ENCODE results near the gene ETF1.

ETF1 gene

GRCh38 chr5:138506370-138507306 is 36.4 kb downstream of the ETF1 start:
- no peaks in the 10 kb centered on the region for H3K27me3 ChIP-seq (ENCODE audit: insufficient read depth, low read depth)
- no peak overlapping the region for H3K4me3 ChIP-seq (IDR thresholded peaks at IDR 0.05; ENCODE audit: insufficient read depth, low read depth, low read length)
- no peak overlapping the region for H3K9ac ChIP-seq
- TF ChIP-seq, protein P1, sequence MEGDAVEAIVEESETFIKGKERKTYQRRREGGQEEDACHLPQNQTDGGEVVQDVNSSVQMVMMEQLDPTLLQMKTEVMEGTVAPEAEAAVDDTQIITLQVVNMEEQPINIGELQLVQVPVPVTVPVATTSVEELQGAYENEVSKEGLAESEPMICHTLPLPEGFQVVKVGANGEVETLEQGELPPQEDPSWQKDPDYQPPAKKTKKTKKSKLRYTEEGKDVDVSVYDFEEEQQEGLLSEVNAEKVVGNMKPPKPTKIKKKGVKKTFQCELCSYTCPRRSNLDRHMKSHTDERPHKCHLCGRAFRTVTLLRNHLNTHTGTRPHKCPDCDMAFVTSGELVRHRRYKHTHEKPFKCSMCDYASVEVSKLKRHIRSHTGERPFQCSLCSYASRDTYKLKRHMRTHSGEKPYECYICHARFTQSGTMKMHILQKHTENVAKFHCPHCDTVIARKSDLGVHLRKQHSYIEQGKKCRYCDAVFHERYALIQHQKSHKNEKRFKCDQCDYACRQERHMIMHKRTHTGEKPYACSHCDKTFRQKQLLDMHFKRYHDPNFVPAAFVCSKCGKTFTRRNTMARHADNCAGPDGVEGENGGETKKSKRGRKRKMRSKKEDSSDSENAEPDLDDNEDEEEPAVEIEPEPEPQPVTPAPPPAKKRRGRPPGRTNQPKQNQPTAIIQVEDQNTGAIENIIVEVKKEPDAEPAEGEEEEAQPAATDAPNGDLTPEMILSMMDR (conservative IDR thresholded peaks at IDR 0.05; ENCODE audit: low read depth, low read length), result no peak
- H3K27ac ChIP-seq, result no peak overlapping the region
- H3K79me2 ChIP-seq (ENCODE audit: insufficient read depth, low read depth), result no peaks in the 10 kb centered on the region
- 0 out of 2 replicates have a peak, but pooled peaks cover 4% of the 10 kb centered on the region for H4K20me1 ChIP-seq (ENCODE audit: insufficient read depth)
- H3K36me3 ChIP-seq (ENCODE audit: insufficient read depth), result peaks cover 9% of the 10 kb centered on the region; the same call in 1 of the 2 replicates
- no peak overlapping the region for H3K4me2 ChIP-seq
- H3K4me1 ChIP-seq (ENCODE audit: low read depth, poor library complexity, severe bottlenecking), result no peaks in the 10 kb centered on the region
- no peak overlapping the region for H2AFZ ChIP-seq (ENCODE audit: low read depth)

DNA sequence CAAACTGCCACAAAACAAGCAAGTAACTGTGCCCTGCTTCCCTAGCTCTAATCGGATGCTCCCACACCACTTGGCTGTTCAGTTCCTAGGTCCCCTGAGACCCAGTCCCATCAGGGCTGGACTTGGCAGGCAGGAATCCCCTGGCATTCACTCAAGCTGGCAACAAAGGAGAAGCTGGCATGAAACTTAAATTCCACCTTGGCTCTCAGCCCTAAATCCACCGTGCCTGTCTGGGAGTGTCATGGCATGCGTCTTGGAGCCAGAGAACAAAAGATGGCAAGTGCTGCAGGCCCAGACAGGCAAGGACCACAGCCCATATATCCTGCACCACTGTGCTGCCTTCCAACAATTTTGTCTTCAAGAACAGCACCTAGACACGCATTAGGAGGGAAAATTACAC is 38.2 kb downstream of the ETF1 start:
- H3K4me1 ChIP-seq (ENCODE audit: low read depth, poor library complexity, severe bottlenecking), result no peaks in the 10 kb centered on the region
- peaks cover 7% of the 10 kb centered on the region; the same call in 1 of the 2 replicates for H3K36me3 ChIP-seq (ENCODE audit: insufficient read depth)
- H3K79me2 ChIP-seq (ENCODE audit: insufficient read depth, low read depth), result no peaks in the 10 kb centered on the region
- no peak overlapping the region for H3K9ac ChIP-seq
- no peak overlapping the region for H3K27ac ChIP-seq
- no peak overlapping the region for H3K4me2 ChIP-seq
- no peak overlapping the region for H3K4me3 ChIP-seq (IDR thresholded peaks at IDR 0.05; ENCODE audit: insufficient read depth, low read depth, low read length)
- no peaks in the 10 kb centered on the region for H3K27me3 ChIP-seq (ENCODE audit: insufficient read depth, low read depth)
- H2AFZ ChIP-seq (ENCODE audit: low read depth), result no peak overlapping the region
- H4K20me1 ChIP-seq (ENCODE audit: insufficient read depth), result 0 out of 2 replicates have a peak, but pooled peaks cover 4% of the 10 kb centered on the region
- TF ChIP-seq, protein P1 (conservative IDR thresholded peaks at IDR 0.05; ENCODE audit: low read depth, low read length), result no peak

DNA sequence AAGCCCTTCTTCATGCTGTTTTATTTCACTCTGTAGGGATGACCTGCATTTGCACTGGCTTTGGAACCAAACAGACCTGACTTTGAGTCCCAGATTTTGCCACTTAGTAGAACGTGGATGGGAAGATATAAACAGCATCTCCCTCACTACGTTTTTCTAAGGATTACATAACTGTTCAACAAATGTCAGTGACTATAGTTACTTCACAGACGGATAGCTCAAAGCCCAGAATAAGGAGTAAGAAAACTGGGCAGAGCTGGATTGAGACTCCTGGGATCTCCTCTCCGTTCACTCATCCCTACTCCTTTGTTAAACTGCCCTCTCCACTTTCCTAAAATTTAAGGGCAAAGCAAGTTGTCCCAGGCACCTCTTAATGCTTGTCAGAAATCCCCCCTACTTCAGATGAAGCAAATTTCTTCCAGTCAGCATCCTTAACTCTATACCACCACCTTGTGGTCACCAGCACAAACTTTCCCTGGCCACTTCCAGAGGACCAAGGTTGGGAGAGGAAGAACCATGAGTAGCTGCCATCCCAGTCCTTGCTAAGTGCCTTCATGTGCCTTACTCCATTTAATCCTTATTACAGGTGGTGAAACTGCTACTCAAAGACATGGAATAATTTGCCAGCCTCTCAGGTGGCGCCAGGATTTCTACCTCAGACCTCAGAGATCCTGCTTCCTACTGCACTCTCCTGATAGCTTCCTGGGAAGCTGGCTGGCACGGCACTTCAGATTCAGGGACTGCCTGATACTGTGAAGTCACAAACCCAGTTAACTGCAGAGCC is 39.4 kb downstream of the ETF1 start:
- Histone ChIP-seq H4K20me1 (ENCODE audit: insufficient read depth) (0 out of 2 replicates have a peak, but pooled peaks cover 4% of the 10 kb centered on the region), H3K4me3 (IDR thresholded peaks at IDR 0.05; ENCODE audit: insufficient read depth, low read depth, low read length) (no peak overlapping the region), H3K27ac (no peak overlapping the region), H3K9ac (no peak overlapping the region), H3K27me3 (ENCODE audit: insufficient read depth, low read depth) (no peaks in the 10 kb centered on the region), H3K79me2 (ENCODE audit: insufficient read depth, low read depth) (no peaks in the 10 kb centered on the region), H3K4me2 (no peak overlapping the region), H2AFZ (ENCODE audit: low read depth) (no peak overlapping the region), H3K36me3 (ENCODE audit: insufficient read depth) (peaks cover 7% of the 10 kb centered on the region; the same call in 1 of the 2 replicates), H3K4me1 (ENCODE audit: low read depth, poor library complexity, severe bottlenecking) (no peaks in the 10 kb centered on the region)
- TF ChIP-seq, protein P1 (conservative IDR thresholded peaks at IDR 0.05; ENCODE audit: low read depth, low read length), result peak; percentile 69; the same call in 1 of the 2 replicates

GRCh38 chr5:138502521-138502920 is 40.5 kb downstream of the ETF1 start:
- H3K4me1 ChIP-seq (ENCODE audit: low read depth, poor library complexity, severe bottlenecking), result no peaks in the 10 kb centered on the region
- H3K27ac ChIP-seq, result no peak overlapping the region
- H3K4me3 ChIP-seq (IDR thresholded peaks at IDR 0.05; ENCODE audit: insufficient read depth, low read depth, low read length), result no peak overlapping the region
- TF ChIP-seq, protein P1 (conservative IDR thresholded peaks at IDR 0.05; ENCODE audit: low read depth, low read length), result no peak
- no peak overlapping the region for H3K4me2 ChIP-seq
- no peaks in the 10 kb centered on the region for H3K79me2 ChIP-seq (ENCODE audit: insufficient read depth, low read depth)
- H3K36me3 ChIP-seq (ENCODE audit: insufficient read depth), result no peaks in the 10 kb centered on the region
- no peak overlapping the region for H2AFZ ChIP-seq (ENCODE audit: low read depth)
- H3K27me3 ChIP-seq (ENCODE audit: insufficient read depth, low read depth), result no peaks in the 10 kb centered on the region
- no peak overlapping the region for H3K9ac ChIP-seq
- 0 out of 2 replicates have a peak, but pooled peaks cover 4% of the 10 kb centered on the region for H4K20me1 ChIP-seq (ENCODE audit: insufficient read depth)
